Stimulated activated CD4-positive, alpha-beta T cell treated with anti-CD3 and anti-CD28 coated beads, Interleukin-4, amount 100 ng/mL, for 1 hour (primary cell): ENCODE measurements around the gene OR8A1.
"Not testable (repeated sequence)": the region's sequence is repeated elsewhere in the genome, so short reads cannot be mapped to it uniquely, and the experiment has no call there.

Source experiments
- DNase-seq: peaks from one replicate; pipeline ENCODE4 v3.0.0-alpha.2; 2020

OR8A1 gene

DNA sequence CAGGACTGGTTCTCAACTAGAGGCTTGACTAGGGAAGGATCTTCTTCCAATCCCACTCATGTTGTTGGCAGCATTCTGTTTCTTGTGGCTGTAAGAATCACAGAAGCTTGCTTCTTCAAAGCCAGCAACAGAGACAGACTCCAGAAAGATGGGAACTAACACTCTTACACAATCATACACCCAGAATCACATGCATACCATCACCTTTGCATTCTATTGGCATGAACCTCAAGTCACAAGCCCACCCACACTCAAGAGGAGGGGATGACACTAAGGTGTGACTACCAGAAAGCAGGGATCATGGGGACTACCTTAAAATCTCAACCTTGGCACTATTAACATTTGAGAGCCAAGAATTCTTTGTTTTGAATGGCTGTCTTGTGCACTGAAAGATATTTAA lies 27.8 kb downstream of the OR8A1 start:
- DNase-seq: no peak

DNA sequence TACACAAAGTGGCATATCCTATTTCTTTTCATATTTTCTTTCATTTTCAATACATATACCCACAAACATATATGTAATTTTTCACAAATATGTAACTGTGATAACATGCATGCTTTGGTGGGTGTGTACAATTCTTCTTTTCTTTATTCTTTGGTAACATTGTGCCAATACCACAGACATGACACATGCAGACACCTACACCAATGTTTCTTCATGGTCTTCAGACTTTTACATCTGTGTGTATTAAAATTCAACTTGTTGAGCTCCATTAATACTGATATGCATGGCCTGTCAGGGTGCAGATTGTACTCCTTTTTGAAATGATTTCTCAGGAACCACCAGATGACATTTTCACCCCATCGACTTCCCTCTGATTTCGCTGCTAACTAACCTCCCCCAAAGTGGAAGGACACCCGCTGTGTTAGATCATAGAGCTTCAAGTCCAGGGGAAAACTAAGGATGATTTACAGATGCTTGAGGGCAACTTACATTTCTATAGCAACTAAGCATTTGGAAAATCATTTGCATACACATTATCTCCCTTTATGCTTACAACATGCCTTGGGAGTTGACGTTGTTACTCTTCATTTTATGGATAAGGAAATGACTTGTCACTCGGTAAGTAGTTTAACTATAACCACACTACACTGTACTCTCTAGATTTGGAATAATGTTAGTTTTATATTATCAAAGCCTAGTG lies 31.0 kb downstream of the OR8A1 start:
- DNase-seq: no peak

GRCh38 chr11:124602193-124602592 lies 32.4 kb downstream of the OR8A1 start:
- no peak for DNase-seq

DNA sequence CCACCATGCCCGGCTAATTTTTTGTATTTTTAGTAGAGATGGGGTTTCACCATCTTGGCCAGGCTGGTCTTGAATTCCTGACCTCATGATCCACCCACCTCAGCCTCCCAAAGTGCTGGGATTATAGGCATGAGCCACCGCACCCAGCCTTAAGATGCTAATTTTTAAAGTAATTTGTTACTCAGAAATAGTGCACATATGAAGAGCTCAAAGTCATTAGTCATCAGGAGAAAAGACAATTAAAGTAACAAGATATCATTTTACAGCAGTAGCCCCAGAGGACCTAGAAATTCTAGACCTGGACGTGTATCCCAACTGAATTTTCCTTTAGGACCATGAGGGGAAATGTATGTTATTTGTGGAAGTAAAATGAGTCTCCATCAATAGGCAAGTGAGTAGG lies 32.9 kb downstream of the OR8A1 start:
- DNase-seq: not testable (repeated sequence)

DNA sequence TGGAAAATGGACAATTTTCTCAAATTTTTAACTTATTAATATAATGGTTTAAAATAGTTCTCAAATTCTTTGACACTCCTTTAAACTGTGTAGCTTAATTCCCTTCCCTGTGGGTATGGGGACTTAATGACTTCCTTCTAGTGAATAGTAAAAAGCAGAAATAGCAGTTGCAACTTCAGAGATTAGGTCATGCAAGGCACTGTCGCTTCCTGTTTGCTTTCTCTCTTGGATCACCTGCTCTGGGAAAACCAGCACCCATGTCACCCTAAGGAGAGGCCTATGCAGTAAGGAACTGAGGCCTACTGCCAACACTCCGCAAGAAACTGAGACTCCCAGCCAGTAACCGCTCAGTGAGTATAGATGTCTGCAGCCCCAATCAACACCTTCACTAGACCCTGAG lies 35.9 kb downstream of the OR8A1 start:
- DNase-seq: no peak

- DNase-seq: no peak
Observed at GRCh38 chr11:124608147-124608546, 38.4 kb downstream of the OR8A1 start.

- DNase-seq: no peak
Observed at GRCh38 chr11:124610295-124610694, 40.5 kb downstream of the OR8A1 start.

DNA sequence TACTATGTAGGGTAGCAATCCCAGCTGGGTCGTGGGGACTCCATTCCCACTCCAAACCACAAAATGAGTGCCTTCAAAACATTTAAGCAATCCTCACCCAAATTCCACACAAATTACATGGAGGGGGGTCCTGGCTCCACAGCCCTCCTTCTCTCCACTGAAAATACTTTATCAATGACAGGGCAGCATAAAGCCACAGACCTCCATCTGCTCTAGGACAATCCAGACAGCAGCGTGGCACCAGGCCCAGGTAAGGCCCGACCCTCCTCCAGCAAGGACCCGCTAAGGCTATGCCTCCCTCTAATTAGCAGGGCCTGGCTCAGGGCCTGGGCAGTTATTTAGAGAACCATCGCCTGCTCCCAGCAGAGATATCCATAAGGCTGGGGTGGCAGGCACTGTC lies 41.3 kb downstream of the OR8A1 start, which contains the start of gene PANX3:
Gene PANX3, plus strand, starts transcription at position 365 of the 400 bp plus-strand sequence. CDS start 129 bp downstream, outside the sequence.
- no peak for DNase-seq

GRCh38 chr11:124612045-124612444 lies 42.2 kb downstream of the OR8A1 start:
- no peak for DNase-seq

- DNase-seq: no peak
Observed at GRCh38 chr11:124612567-124613246, 42.9 kb downstream of the OR8A1 start.

DNA sequence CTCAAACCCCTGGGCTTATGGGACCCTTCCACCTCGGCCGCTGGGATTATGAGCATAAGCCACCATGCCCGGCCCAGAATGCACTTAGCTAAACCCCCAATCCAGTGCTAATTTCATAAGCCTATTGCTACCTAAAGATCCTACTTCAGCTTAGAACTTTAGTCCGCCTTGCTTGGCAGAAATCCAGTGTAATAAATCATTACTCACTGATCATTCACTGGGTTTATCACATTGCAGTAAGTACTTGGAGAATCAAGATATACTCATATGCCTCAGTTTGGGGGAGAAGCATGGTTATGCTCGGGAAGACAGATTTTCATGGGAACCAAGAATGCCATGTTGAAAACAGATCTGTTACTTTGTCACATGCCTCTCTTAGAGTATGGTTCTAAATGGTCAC lies 49.1 kb downstream of the OR8A1 start:
- DNase-seq: no peak
